Left cardiac atrium (tissue), 4 donors: ENCODE results near the gene TNFRSF1A. TPM values are rescaled to one million over a fixed set of nuclear protein-coding genes. Genes with fewer than 3 reads are reported as not detected.
A peak's percentile ranks its signal among the peaks of the same experiment; 100 is the strongest.
"Not testable (repeated sequence)": the region's sequence is repeated elsewhere in the genome, so short reads cannot be mapped to it uniquely, and the experiment has no call there.

Source experiments
- ATAC-seq, 2 donors: fragments of 200-7000 bp; cut with Tn5 transposase; one replicate each; pipeline ENCODE4 v1.9.1; 2020; ENCODE audit warnings: mild to moderate bottlenecking in 2 of 2, moderate library complexity in 2 of 2
- DNase-seq: peaks from one replicate; pipeline ENCODE4 v3.0.0-alpha.2; 2020
- intact Hi-C, 2 donors: fragments of 100-400 bp; cut with DNase I; formaldehyde crosslinking; loops; one replicate each; pipeline versions ENCODE4 v1.14.1 to v1.15.1; 2022 to 2023
- total RNA-seq, 2 donors: library from RNA; stranded (reverse); fragmentation: NEBNext Ultra II Directional; extraction: Animal tissue kit (Norgen Biotek cat#: 25700); gene quantifications; one replicate each; pipeline ENCODE4 v1.2.1, GENCODE V29; 2021
- donor health status: DM: no; HTN: yes; CAD: no.
- donor health status: DM: no; HTN: yes; CAD: no; lungs with severe emphysema.
- donor health status: DM: yes; HTN: yes; CAD: no.
- donor health status: Dilated cardiomyopathy.

The TNFRSF1A gene
- total RNA-seq, 2 donors from 2014 or later, result 89.6 to 117 TPM

- ATAC-seq (peak in 1 of 2 donors; percentile 2), DNase-seq (no peak)
- intact Hi-C loops, result no loop called here
These were observed 439 bp upstream of the TNFRSF1A start for GRCh38 chr12:6342140-6342889.

GRCh38 chr12:6340745-6341416 lies 995 bp downstream of the TNFRSF1A start:
- DNase-seq, result no peak
- intact Hi-C loops, result no loop called here
- ATAC-seq, result peak in 1 of 2 donors; percentile 1

DNA sequence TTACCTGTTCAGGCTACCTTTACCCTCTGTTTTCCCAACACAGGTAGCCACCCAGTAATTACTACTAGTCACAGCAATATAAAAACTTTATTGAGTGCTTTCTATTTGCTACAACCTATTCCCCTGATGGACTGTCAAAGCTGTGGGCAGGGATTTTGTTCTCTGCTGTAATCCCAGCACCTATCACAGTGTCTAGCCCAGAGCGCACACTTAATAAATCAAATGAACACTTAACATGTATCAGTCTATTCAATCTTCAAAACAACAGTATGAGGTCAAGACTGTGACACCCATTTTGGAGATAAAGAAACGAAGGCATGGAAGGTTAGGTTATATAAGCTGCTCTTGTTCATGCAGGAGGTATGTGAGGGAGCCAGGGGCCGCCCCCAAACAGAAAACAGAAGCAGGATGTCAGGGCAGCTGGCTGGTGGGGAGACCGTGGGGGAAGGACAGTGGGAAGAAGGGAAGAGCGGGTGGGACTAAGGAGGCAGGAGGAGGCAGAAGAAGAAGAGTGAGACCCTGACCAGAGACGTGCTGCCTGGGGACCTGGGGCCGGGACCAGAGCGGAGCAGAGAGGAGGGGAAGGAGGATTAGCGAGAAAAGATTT lies 1.7 kb downstream of the TNFRSF1A start:
- intact Hi-C loops, result no loop called here
- ATAC-seq (no peak), DNase-seq (no peak)

GRCh38 chr12:6338955-6339354 lies 2.9 kb downstream of the TNFRSF1A start:
- intact Hi-C loops, result loop anchor here in 1 of 2 donors (10.0 kb wide), 1 partner anchor 196 kb away; the partner anchor contains the start of gene GAPDH
- ATAC-seq, result no peak
- DNase-seq, result no peak

DNA sequence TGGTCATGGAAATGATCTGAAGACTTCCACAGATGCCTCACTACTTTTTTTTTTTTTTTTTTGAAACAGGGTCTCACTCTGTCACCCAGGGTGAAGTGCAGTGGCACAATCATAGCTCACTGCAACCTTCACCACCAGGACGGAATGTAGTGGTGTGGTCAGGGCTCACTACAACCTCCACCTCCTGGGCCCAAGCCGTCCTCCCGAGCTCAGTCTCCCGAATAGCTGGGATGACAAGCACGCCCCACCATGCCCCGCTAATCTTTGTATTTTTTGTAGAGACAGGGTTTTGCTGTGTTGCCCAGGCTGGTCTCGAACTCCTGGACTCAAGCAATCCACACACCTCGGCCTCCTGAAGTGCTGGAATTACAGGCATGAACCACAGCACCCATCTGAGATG lies 3.3 kb downstream of the TNFRSF1A start:
- intact Hi-C loops, result loop anchor here in 1 of 2 donors (10.0 kb wide), 1 partner anchor 196 kb away; the partner anchor contains the start of gene GAPDH
- ATAC-seq, DNase-seq: not testable (repeated sequence)

DNA sequence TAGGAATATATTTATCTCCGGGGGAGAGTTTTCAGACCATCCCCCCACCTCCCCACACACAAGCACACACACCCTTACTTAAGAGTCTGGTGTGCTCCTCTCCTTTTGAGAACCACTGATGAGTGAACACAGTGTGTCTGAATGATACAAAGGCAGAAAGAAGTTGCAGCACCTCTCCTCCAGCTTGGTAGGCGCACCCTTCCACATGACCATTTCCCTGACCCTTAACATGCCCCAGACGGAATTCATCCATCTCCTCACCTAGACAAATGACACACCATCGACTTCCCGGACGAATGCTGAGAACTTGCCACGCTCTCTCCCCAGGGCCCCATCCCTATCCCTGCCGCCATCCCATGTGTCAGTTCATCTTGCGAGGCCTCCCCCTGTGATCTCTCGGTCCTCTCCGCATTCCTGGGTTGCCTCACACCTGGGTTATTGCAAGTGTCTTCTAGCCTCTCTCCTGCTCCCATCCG lies 3.9 kb downstream of the TNFRSF1A start:
- intact Hi-C loops, result loop anchor here in 1 of 2 donors (10.0 kb wide), 1 partner anchor 197 kb away; the partner anchor contains the start of gene GAPDH
- ATAC-seq, result no peak
- DNase-seq, result no peak

- intact Hi-C loops, result loop anchor here in 1 of 2 donors (10.0 kb wide), 1 partner anchor 198 kb away; the partner anchor contains the start of gene GAPDH
- DNase-seq (no peak), ATAC-seq (peak in 1 of 2 donors; percentile 0)
These were observed 4.7 kb downstream of the TNFRSF1A start for GRCh38 chr12:6336889-6337853.

GRCh38 chr12:6336079-6336888 lies 5.6 kb downstream of the TNFRSF1A start:
- ATAC-seq (peak; percentile 83 to 85), DNase-seq (peak; percentile 97)
- intact Hi-C loops, result loop anchor here in 1 of 2 donors (10.0 kb wide), 1 partner anchor 199 kb away; the partner anchor contains the start of gene GAPDH

GRCh38 chr12:6335451-6336078 lies 6.3 kb downstream of the TNFRSF1A start:
- DNase-seq, result peak; percentile 87
- ATAC-seq, result peak; percentile 36 to 51
- intact Hi-C loops, result loop anchor here in 1 of 2 donors (2.0 to 10.0 kb wide), 2 partner anchors 49 to 199 kb away; partner anchors contain the start of genes GAPDH and LTBR

DNA sequence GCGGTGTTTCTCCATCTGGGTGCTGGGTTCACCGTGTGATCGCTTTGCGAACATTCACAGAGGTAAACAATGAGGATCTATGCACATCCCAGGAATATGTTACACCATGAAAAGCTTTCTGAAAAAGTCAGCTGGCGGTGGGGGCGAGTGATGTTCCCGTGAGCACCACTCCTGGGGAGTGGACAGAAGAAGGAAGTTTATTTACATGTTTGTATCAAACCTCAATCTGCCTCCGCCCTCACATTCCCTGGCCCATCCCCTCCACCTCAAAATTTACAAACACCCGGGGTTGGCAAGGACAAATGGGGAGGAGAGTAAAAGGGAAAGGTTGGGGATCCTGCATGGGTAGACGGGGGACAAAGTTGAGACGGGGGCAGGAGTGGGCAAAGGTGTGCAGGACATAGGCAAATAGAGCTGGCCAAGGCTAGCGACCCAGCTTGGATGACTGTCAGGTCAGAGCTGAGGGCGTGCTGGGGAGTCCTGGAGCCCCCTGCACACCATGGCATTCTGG lies 6.9 kb downstream of the TNFRSF1A start:
- ATAC-seq, result no peak
- intact Hi-C loops, result loop anchor here in 1 of 2 donors (2.0 to 10.0 kb wide), 2 partner anchors 50 to 200 kb away; partner anchors contain the start of genes GAPDH and LTBR
- DNase-seq, result no peak

DNA sequence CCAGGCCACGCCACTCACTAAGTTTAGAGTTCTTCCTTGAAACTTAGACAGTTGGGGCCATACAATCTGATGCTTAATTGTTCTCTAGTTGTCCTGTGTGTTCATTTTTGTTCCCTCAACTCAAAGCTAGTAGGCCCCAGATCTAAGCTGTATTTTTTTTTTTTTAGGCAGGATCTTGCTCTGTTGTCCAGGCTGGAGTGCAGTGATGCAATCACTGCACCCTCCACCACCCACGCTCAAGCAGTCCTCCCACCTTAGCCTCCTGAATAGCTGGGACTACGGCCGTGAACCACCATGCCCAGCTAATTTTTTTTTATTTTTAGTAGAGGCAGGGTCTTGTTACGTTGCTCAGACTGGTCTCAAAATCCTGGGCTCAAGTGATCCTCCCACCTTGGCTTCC lies 7.5 kb downstream of the TNFRSF1A start:
- intact Hi-C loops, result loop anchor here in 1 of 2 donors (2.0 to 10.0 kb wide), 2 partner anchors 50 to 200 kb away; partner anchors contain the start of genes GAPDH and LTBR
- ATAC-seq (no peak), DNase-seq (no peak)

DNA sequence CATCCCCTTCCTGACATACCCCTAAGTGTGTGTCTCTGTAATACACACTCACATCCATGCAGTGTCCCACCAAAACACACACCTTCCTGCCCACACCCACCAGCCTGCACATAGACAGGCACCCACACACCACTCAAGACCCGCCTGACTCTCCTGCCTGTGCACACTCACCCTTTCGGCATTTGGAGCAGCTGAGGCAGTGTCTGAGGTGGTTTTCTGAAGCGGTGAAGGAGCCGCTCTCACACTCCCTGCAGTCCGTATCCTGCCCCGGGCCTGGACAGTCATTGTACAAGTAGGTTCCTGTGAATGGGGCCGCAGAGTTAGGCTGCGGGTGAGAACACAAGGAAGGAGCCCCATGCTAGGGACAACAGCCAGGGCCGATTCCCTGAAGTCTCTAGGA lies 8.3 kb downstream of the TNFRSF1A start:
- intact Hi-C loops, result loop anchor here in 1 of 2 donors (10.0 kb wide), 1 partner anchor 201 kb away; the partner anchor contains the start of gene GAPDH

DNA sequence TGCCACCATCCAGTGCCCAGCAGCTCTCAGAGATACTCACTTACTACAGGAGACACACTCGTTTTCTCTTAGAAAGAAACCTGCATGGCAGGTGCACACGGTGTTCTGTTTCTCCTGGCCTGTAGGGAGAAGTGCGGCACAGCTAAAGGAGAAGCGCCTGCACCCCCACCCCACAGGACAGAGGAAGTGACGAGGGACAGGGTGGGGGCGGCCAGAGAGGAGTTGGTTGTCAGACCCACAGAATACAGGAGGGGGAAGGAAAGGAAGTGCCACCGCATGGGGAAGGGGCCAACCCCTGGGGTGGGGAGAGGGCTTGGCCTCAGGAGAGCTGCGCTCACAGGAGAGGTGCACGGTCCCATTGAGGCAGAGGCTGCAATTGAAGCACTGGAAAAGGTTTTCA lies 8.8 kb downstream of the TNFRSF1A start:
- DNase-seq (no peak), ATAC-seq (no peak)
- intact Hi-C loops, result loop anchor here in 1 of 2 donors (10.0 kb wide), 1 partner anchor 202 kb away; the partner anchor contains the start of gene GAPDH

More for the DNA sequence above, 8.3 kb downstream of the TNFRSF1A start:
- ATAC-seq (no peak), DNase-seq (no peak)

DNA sequence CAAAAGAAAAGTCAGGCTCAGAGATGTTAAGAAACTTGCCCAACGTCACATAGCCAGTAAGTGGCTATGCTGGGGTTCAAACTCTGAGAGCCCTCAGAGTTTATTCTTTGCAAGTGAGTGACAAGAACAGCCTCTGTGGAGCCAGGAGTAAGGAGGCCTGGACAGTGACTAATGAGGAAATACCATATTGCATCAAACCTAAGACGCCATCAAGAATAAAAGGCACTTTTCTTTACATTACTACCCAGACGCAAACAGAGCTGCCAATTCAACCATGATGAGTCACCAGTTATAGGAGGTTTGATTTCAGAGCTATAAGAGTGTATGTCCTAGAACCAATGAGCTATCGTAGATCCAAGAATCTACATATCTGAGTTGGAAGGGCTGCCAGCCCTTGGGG lies 9.4 kb downstream of the TNFRSF1A start:
- intact Hi-C loops, result loop anchor here in 1 of 2 donors (10.0 kb wide), 1 partner anchor 202 kb away; the partner anchor contains the start of gene GAPDH
- ATAC-seq (no peak), DNase-seq (no peak)

DNA sequence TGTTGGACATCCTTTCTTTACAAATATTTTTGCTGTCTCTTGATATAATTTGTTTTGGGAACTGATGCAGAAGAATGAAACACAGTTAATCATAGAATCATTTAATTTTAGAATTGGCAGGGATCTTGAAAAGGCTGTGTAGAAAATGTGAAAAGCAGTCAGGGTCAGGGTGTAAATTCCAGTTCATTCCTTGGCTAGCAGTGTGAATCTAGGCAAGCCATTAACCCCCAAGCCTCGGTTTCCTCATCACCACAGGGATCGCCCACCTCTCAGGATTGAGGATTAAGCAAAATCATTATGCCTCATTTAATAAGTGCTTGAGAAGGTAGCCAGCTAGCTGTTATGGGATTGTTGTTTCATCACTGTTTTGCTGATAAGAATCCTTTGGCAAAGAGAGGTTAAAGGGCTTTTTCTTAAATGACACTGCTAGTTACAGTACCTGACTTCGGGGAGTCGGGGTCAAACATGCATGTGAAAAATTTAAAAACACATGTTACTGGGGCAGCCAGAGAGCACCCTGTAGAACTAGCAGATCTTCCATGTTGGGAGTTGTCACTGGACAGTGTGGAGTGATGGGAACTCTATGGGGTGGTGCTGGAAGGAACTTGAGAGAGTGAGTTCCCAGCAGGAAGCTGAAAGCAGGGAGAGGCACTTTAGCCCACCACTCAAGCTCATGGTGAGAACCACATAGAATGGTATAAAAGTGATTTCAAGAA lies 10.7 kb downstream of the TNFRSF1A start:
- intact Hi-C loops, result loop anchor here in 1 of 2 donors (10.0 kb wide), 1 partner anchor 204 kb away; the partner anchor contains the start of gene GAPDH
- DNase-seq (no peak), ATAC-seq (no peak)
